ENCODE measurements around the gene KLK1. TPM values are rescaled to one million over a fixed set of nuclear protein-coding genes. Genes with fewer than 3 reads are reported as not detected.

The KLK1 gene
- total and polyA plus RNA-seq, 4 donors = 0.25 to 0.92 (median 0.83) TPM; not detected in 1

- Histone ChIP-seq H3K4me1 (ENCODE audit: control insufficient read depth in 5 of 5, insufficient read depth in 5 of 5, low read length in 5 of 5) (no peaks in the 10 kb centered on the region), H3K4me3 (no peak overlapping the region), H3K9ac (ENCODE audit: insufficient read depth in 1 of 2, low read length in 2 of 2) (no peak overlapping the region), H3K36me3 (ENCODE audit: control insufficient read depth in 4 of 4, insufficient read depth in 4 of 4, low read length in 4 of 4) (no peaks in the 10 kb centered on the region), H3K27ac (ENCODE audit: low read depth in 1 of 2, low read length in 1 of 2) (no peak overlapping the region), H3K9me3 (ENCODE audit: control insufficient read depth in 4 of 4, insufficient read depth in 3 of 4, low read length in 3 of 4) (peaks cover 0 to under 1% (median 0%) of the 10 kb centered on the region in 4 donors), H3K27me3 (ENCODE audit: control insufficient read depth in 3 of 3, insufficient read depth in 3 of 3, low read length in 2 of 3) (peaks cover 3 to 64% (median 30%) of the 10 kb centered on the region in 3 donors)
- no peak for DNase-seq
- 5 to 7% methylated on average over 19 to 21 of the region's 21 CpGs for WGBS, 2 donors
- TF ChIP-seq CTCF (IDR thresholded peaks at IDR 0.05; ENCODE audit: control extremely low read depth, extremely low read depth) = no peak
- no peak for ATAC-seq (ENCODE audit: insufficient read depth, low FRiP score)
Observed at GRCh38 chr19:50820549-50821247, 2.9 kb downstream of the KLK1 start.

GRCh38 chr19:50820086-50820485 lies 3.5 kb downstream of the KLK1 start:
- Histone ChIP-seq H3K36me3 (ENCODE audit: control insufficient read depth in 4 of 4, insufficient read depth in 4 of 4, low read length in 4 of 4) (no peaks in the 10 kb centered on the region), H3K9ac (ENCODE audit: insufficient read depth in 1 of 2, low read length in 2 of 2) (no peak overlapping the region), H3K4me1 (ENCODE audit: control insufficient read depth in 5 of 5, insufficient read depth in 5 of 5, low read length in 5 of 5) (no peaks in the 10 kb centered on the region), H3K27me3 (ENCODE audit: control insufficient read depth in 3 of 3, insufficient read depth in 3 of 3, low read length in 2 of 3) (peaks cover 3 to 66% (median 35%) of the 10 kb centered on the region in 3 donors), H3K27ac (ENCODE audit: low read depth in 1 of 2, low read length in 1 of 2) (no peak overlapping the region), H3K9me3 (ENCODE audit: control insufficient read depth in 4 of 4, insufficient read depth in 3 of 4, low read length in 3 of 4) (peaks cover 0 to 3% (median 0%) of the 10 kb centered on the region in 4 donors), H3K4me3 (no peak overlapping the region)
- DNase-seq = no peak
- TF ChIP-seq CTCF (IDR thresholded peaks at IDR 0.05; ENCODE audit: control extremely low read depth, extremely low read depth) = no peak
- WGBS, 2 donors = 9 to 14% methylated on average over 15 of the region's 15 CpGs
- ATAC-seq (ENCODE audit: insufficient read depth, low FRiP score) = no peak

- H3K27ac ChIP-seq (ENCODE audit: low read depth in 1 of 2, low read length in 1 of 2) = no peak overlapping the region
- no peak for ATAC-seq (ENCODE audit: insufficient read depth, low FRiP score)
- no peak for TF ChIP-seq CTCF (IDR thresholded peaks at IDR 0.05; ENCODE audit: control extremely low read depth, extremely low read depth)
Observed at GRCh38 chr19:50819636-50820035, 4.0 kb downstream of the KLK1 start.

More at GRCh38 chr19:50819636-50820035, 4.0 kb downstream of the KLK1 start:
- WGBS, 2 donors = 30 to 37% methylated on average over 8 of the region's 8 CpGs
- Histone ChIP-seq H3K27me3 (ENCODE audit: control insufficient read depth in 3 of 3, insufficient read depth in 3 of 3, low read length in 2 of 3) (peaks cover 3 to 70% (median 35%) of the 10 kb centered on the region in 3 donors), H3K9me3 (ENCODE audit: control insufficient read depth in 4 of 4, insufficient read depth in 3 of 4, low read length in 3 of 4) (peaks cover 0 to 3% (median 0%) of the 10 kb centered on the region in 4 donors), H3K4me3 (no peak overlapping the region), H3K9ac (ENCODE audit: insufficient read depth in 1 of 2, low read length in 2 of 2) (no peak overlapping the region), H3K4me1 (ENCODE audit: control insufficient read depth in 5 of 5, insufficient read depth in 5 of 5, low read length in 5 of 5) (no peaks in the 10 kb centered on the region), H3K36me3 (ENCODE audit: control insufficient read depth in 4 of 4, insufficient read depth in 4 of 4, low read length in 4 of 4) (no peaks in the 10 kb centered on the region)
- no peak for DNase-seq

All from lung (tissue), 12 donors.